Smooth muscle cell of the brain vasculature (primary cell): ENCODE measurements around the gene ELOVL5.
"Not testable (repeated sequence)": the region's sequence is repeated elsewhere in the genome, so short reads cannot be mapped to it uniquely, and the experiment has no call there.

Experiments used
- DNase-seq: peaks from one replicate; pipeline ENCODE4 v3.0.0-alpha.2; 2012; ENCODE audit warnings: low read depth, low spot score

Gene ELOVL5

GRCh38 chr6:53328375-53328774 lies 20.4 kb downstream of the ELOVL5 start:
- no peak for DNase-seq

GRCh38 chr6:53327017-53327395 lies 21.7 kb downstream of the ELOVL5 start:
- no peak for DNase-seq

- DNase-seq = peak; percentile 89
Observed at GRCh38 chr6:53326372-53327016, 22.3 kb downstream of the ELOVL5 start.

- DNase-seq = no peak
Observed at GRCh38 chr6:53325785-53326184, 23.0 kb downstream of the ELOVL5 start.

GRCh38 chr6:53322188-53323029 lies 26.3 kb downstream of the ELOVL5 start:
- peak; percentile 21 for DNase-seq

- no peak for DNase-seq
Observed at GRCh38 chr6:53321701-53322100, 27.0 kb downstream of the ELOVL5 start.

GRCh38 chr6:53320964-53321363 lies 27.8 kb downstream of the ELOVL5 start:
- DNase-seq = no peak

- DNase-seq = no peak
Observed at GRCh38 chr6:53318429-53318828, 30.3 kb downstream of the ELOVL5 start.

GRCh38 chr6:53317861-53318260 lies 30.9 kb downstream of the ELOVL5 start:
- no peak for DNase-seq

- not testable (repeated sequence) for DNase-seq
Observed at GRCh38 chr6:53317299-53317698, 31.5 kb downstream of the ELOVL5 start.

- DNase-seq = no peak
Observed at GRCh38 chr6:53316142-53316541, 32.6 kb downstream of the ELOVL5 start.

GRCh38 chr6:53315086-53315724 lies 33.5 kb downstream of the ELOVL5 start:
- no peak for DNase-seq

GRCh38 chr6:53313784-53314400 lies 34.9 kb downstream of the ELOVL5 start:
- no peak for DNase-seq

GRCh38 chr6:53312355-53312754 lies 36.4 kb downstream of the ELOVL5 start:
- DNase-seq = no peak

GRCh38 chr6:53311586-53311935 lies 37.2 kb downstream of the ELOVL5 start:
- no peak for DNase-seq

- no peak for DNase-seq
Observed at GRCh38 chr6:53310771-53311585, 37.8 kb downstream of the ELOVL5 start.

GRCh38 chr6:53309901-53310300 lies 38.8 kb downstream of the ELOVL5 start:
- DNase-seq = no peak

GRCh38 chr6:53309059-53309900 lies 39.5 kb downstream of the ELOVL5 start:
- DNase-seq = no peak

- DNase-seq = no peak
Observed at GRCh38 chr6:53306819-53307347, 41.9 kb downstream of the ELOVL5 start.

GRCh38 chr6:53306217-53306616 lies 42.5 kb downstream of the ELOVL5 start:
- not testable (repeated sequence) for DNase-seq
